Ascending aorta (tissue), 2 donors: ENCODE data around the gene ZRANB2. TPM values are rescaled to one million over a fixed set of nuclear protein-coding genes. Genes with fewer than 3 reads are reported as not detected.

Experiments
- DNase-seq, 2 donors: peaks; one replicate each; pipeline ENCODE4 v3.0.0-alpha.2; 2019; ENCODE audit warnings: low spot score in 2 of 2
- H3K27ac ChIP-seq, 2 donors: fragments of 200-600 bp; sonication (generic); one replicate each; pipeline ENCODE4 v1.5.1; 2016 to 2017; ENCODE audit warnings: mild to moderate bottlenecking in 1 of 2
- H3K27me3 ChIP-seq: fragments of 200-600 bp; sonication (generic); one replicate; pipeline ENCODE4 v1.5.1; 2017
- H3K36me3 ChIP-seq, 2 donors: fragments of 200-600 bp; sonication (generic); one replicate each; pipeline ENCODE4 v1.5.1; 2016
- H3K4me1 ChIP-seq, 2 donors: fragments of 200-600 bp; sonication (generic); one replicate each; pipeline ENCODE4 v1.5.1; 2016 to 2017; ENCODE audit warnings: mild to moderate bottlenecking in 1 of 2
- H3K4me3 ChIP-seq, 2 donors: fragments of 200-600 bp; sonication (generic); one replicate each; pipeline ENCODE4 v1.5.1; 2016 to 2017; ENCODE audit warnings: mild to moderate bottlenecking in 1 of 2
- H3K9me3 ChIP-seq, 2 donors: fragments of 200-600 bp; sonication (generic); one replicate each; pipeline ENCODE4 v1.5.1; 2016
- intact Hi-C: fragments of 100-400 bp; cut with DNase I; formaldehyde crosslinking; loops from one replicate; pipeline ENCODE4 v1.15.1; 2023
- total RNA-seq: library from RNA; depleted of rRNA; stranded (reverse); fragments of >200 nt; gene quantifications from one replicate; pipeline ENCODE4 v1.1.0, GENCODE V29; 2016
- TF ChIP-seq, protein P1 (sequence below), 3 experiments: fragments of 200-600 bp in 2 of 3; fragments of 450-650 bp in 1 of 3; sonication (generic) in 2 of 3; IDR thresholded peaks; one replicate each; pipeline ENCODE4 v1.5.1; 2016 to 2019; ENCODE audit warnings: antibody characterized with exemption in 3 of 3, mild to moderate bottlenecking in 1 of 3, moderate library complexity in 1 of 3

The ZRANB2 gene, protein sequence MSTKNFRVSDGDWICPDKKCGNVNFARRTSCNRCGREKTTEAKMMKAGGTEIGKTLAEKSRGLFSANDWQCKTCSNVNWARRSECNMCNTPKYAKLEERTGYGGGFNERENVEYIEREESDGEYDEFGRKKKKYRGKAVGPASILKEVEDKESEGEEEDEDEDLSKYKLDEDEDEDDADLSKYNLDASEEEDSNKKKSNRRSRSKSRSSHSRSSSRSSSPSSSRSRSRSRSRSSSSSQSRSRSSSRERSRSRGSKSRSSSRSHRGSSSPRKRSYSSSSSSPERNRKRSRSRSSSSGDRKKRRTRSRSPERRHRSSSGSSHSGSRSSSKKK
- 37.9 TPM for total RNA-seq

DNA sequence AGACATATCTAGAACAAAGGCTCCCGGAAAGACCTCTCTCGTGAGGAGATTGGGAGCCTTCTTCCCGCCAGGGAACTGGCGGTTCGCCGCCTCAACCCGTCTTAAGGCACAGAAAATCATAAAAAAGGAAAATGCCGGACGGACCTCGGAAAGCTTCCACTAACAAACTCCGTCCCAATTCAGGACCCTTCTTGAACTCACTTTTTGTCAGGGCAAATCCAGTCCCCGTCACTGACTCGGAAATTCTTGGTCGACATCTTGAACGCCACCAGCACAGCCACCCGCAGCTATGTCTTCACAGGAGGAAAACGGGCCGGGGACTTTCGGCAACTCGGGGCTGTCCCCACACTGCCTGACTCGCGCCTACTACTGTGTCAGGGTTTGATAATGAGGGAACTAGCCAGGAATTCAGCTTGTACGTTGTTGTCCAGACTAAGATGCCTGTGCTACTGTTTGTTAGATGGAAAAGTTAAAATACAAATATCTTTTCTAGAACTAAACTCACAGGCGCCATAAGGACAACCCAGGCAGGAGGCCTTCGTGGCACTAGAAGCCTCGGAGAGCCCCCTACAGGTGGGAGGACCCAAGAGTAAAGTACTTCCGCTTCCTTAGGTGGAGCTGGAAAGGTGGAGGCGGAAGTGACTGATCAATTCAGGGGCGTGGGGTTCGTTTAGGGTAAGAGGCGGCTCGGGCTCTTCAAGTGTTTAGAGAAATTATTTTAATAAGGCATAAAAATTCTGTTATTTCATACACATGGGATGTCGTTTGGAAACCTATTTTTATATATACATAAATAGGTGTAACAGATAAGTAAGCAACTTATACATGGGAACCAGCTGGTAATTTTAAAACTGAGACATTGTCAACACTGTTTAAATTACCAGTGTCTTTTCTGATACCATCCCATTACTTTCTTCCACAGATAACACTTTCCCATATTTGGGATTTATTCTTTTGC, at the start of gene ZRANB2:
ZRANB2 (minus strand) TSS at position 297 of the 958 bp plus-strand sequence; CDS start at position 257, 40 bp downstream.
- Histone ChIP-seq H3K4me1 (peaks cover 9 to 22% of the 10 kb centered on the region in 2 donors), H3K27me3 (no peaks in the 10 kb centered on the region), H3K36me3 (peaks cover 19% of the 10 kb centered on the region in 2 donors), H3K27ac (peak within 1 kb of the TSS; percentile 77 to 88), H3K4me3 (peak within 1 kb of the TSS; percentile 81 to 83), H3K9me3 (no peaks in the 10 kb centered on the region)
- TF ChIP-seq, protein P1, sequence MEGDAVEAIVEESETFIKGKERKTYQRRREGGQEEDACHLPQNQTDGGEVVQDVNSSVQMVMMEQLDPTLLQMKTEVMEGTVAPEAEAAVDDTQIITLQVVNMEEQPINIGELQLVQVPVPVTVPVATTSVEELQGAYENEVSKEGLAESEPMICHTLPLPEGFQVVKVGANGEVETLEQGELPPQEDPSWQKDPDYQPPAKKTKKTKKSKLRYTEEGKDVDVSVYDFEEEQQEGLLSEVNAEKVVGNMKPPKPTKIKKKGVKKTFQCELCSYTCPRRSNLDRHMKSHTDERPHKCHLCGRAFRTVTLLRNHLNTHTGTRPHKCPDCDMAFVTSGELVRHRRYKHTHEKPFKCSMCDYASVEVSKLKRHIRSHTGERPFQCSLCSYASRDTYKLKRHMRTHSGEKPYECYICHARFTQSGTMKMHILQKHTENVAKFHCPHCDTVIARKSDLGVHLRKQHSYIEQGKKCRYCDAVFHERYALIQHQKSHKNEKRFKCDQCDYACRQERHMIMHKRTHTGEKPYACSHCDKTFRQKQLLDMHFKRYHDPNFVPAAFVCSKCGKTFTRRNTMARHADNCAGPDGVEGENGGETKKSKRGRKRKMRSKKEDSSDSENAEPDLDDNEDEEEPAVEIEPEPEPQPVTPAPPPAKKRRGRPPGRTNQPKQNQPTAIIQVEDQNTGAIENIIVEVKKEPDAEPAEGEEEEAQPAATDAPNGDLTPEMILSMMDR (IDR thresholded peaks at IDR 0.05): peak; percentile 35 to 75 (median 42)
- intact Hi-C loops: loop anchor here (1.0 to 5.0 kb wide), 4 partner anchors 670 to 876 kb away; partner anchors contain the start of genes ANKRD13C, CTH, LRRC40 and SRSF11
- DNase-seq: peak; percentile 52 to 94

DNA sequence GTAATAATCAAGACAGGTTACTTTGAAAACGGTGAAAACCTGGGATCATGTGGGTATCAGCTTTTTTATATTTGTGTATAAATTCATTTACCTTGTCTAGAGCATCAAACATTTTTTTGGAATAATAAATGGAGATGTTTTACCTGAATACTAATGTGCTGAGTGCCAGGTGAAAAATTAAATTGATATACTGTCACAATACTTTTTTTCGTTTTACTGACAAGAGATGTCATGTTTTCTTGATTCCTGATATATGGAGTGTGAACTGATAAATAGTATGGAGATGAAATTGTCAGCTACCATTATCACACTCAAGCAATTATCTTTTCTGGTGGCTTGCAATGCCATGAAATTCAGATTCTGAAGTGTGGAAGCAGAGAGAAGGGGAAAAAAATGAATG, 47.2 kb upstream of the ZRANB2 start:
- DNase-seq: no peak
- intact Hi-C loops: no loop called here
- Histone ChIP-seq H3K27ac (no peak overlapping the region), H3K9me3 (peaks cover 0 to 72% of the 10 kb centered on the region in 2 donors), H3K4me1 (no peaks in the 10 kb centered on the region), H3K36me3 (no peaks in the 10 kb centered on the region), H3K27me3 (no peaks in the 10 kb centered on the region), H3K4me3 (no peak overlapping the region)
- TF ChIP-seq, protein P1 (IDR thresholded peaks at IDR 0.05): no peak

DNA sequence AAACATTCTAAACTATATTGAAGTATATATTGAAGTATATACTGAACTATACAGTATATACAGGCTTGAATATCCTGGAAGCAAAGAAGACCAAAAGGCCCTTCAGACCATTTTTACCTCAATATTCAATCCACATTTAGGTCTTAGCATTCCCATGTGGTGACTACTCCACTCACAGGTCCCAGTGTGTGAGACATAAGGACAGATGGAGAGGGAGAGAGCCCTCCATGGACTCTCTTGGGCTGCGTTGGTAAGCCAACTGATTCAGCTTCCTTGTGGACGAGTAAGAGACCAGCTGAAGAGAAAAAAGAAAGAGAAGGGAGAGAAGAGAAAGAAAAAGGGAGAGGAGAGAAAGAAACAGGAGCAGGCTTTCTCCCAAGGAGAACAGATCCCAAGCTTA, 37.3 kb upstream of the ZRANB2 start:
- TF ChIP-seq, protein P1 (IDR thresholded peaks at IDR 0.05): no peak
- DNase-seq: no peak

DNA sequence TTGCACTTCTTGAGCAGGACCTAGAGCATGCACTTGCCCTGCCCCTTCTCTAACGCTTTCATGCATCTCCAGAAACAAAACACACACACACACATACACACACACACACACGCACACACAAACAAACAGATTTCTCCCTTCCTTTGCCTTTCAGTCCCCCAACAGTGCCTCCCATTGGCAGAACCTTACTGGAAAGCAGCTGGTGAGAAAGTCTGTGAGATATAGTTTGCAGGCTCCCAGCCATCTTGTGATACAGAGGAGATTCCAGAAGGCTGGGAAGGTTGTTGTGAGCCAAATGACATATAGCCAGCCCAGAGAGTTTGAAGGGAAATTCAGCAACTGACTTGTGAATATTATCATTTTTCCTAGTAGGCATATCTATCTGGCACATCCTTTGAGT, 35.9 kb upstream of the ZRANB2 start:
- intact Hi-C loops: no loop called here

More for the DNA sequence above, 37.3 kb upstream of the ZRANB2 start:
- Histone ChIP-seq H3K27me3 (no peaks in the 10 kb centered on the region), H3K36me3 (no peaks in the 10 kb centered on the region), H3K4me3 (no peak overlapping the region), H3K9me3 (peaks cover 0 to 4% of the 10 kb centered on the region in 2 donors), H3K4me1 (no peaks in the 10 kb centered on the region), H3K27ac (no peak overlapping the region)
- intact Hi-C loops: no loop called here

DNA sequence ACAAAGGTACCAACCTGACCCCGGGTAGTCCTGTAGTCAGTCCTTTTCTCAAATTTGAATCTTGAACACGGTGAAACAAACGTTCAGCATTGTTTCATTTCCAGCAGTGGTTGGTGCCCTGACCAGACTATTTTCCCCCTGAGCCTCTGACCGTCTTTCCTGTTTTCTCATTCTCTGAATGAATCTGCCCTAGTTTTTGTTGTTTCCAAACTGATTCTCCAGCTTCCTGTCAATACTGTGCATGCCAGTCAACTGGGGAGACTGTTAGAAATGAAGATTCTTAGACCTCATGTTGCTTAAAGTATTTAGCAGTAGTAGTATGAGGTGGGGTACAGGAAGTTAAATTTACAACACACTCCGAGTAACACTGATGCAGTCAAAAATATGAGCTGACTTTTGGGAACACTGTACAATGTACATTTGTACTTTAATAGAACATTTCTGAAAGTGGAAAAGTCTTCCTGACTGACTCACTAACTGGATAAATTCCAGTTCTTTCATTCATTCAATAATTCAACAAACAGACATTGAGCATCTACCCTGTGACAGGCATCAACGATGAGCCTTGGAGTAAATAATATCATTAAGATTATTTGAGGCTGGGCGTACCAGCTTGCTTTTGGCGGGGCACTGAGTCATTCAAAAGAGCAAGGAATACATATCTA, 26.0 kb upstream of the ZRANB2 start:
- H3K4me1 ChIP-seq: no peaks in the 10 kb centered on the region
- no peak overlapping the region for H3K27ac ChIP-seq
- intact Hi-C loops: no loop called here
- H3K4me3 ChIP-seq: no peak overlapping the region
- TF ChIP-seq, protein P1 (IDR thresholded peaks at IDR 0.05): no peak
- no peak for DNase-seq
- H3K36me3 ChIP-seq: no peaks in the 10 kb centered on the region
- H3K9me3 ChIP-seq: peaks cover 0 to 6% of the 10 kb centered on the region in 2 donors
- no peaks in the 10 kb centered on the region for H3K27me3 ChIP-seq

More for the DNA sequence above, 35.9 kb upstream of the ZRANB2 start:
- no peaks in the 10 kb centered on the region for H3K4me1 ChIP-seq
- H3K36me3 ChIP-seq: no peaks in the 10 kb centered on the region
- no peak overlapping the region for H3K27ac ChIP-seq
- DNase-seq: no peak
- no peak overlapping the region for H3K4me3 ChIP-seq
- H3K27me3 ChIP-seq: no peaks in the 10 kb centered on the region
- no peaks in the 10 kb centered on the region for H3K9me3 ChIP-seq
- TF ChIP-seq, protein P1 (IDR thresholded peaks at IDR 0.05): no peak
